ENCODE results near the gene SLC39A7.

Gene SLC39A7

DNA sequence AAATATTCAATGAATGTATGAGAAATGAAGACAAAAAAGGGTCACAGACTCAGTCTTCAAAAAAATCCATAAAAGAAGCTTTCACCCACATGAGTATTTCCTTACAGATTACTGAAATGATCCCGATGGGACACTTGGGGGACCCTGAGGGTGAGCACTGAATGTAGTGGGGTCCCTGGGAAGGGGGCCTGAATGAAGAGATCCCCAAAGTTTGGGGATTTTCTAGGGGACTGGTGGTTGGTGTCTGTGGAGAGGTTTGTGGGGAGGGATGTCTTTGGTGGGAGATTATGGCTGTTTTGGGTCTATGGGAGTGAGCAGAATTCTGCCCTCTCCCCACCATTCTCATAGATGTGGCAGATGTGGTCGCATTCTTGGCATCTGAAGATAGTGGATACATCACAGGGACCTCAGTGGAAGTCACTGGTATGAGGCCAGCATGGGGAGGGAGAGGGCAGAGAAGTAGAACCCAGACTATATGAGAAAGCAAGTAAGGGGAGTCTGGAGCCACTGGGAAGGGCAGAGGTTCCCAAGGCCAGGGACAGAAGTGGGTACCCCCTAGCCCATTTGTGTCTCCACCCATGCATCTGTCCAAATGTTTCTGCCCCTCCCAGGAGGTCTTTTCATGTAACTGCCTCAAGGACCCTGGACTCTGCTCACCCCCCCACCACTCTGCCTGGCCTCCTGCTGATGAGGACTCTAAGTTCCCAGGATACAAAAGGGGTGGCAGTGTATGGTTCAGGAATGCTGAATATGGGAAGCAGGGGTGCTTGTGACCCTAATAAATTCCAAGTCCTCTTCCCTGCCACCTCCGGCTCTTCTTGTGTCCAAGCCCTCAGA lies 5.6 kb downstream of the SLC39A7 start:
- Histone ChIP-seq H3K4me1 (ENCODE audit: control insufficient read depth, insufficient read depth, low read length, poor library complexity, severe bottlenecking) (peaks cover 30% of the 10 kb centered on the region), H3K9me3 (ENCODE audit: control insufficient read depth, low read length) (no peaks in the 10 kb centered on the region), H3K27ac (ENCODE audit: low read depth, low read length, severe bottlenecking) (peak overlapping the region; percentile 71), H3K4me3 (ENCODE audit: extremely low read depth, insufficient read depth, low read length, poor library complexity, severe bottlenecking) (peak overlapping the region; percentile 90), H3K36me3 (ENCODE audit: control insufficient read depth, insufficient read depth, low read length) (peaks cover 47% of the 10 kb centered on the region)
- 71% methylated on average over 1 of the region's 3 CpGs; no CpG with 5 or more reads in 1 of the 2 experiments for WGBS, 2 experiments (ENCODE audit: insufficient coverage in 2 of 2)

DNA sequence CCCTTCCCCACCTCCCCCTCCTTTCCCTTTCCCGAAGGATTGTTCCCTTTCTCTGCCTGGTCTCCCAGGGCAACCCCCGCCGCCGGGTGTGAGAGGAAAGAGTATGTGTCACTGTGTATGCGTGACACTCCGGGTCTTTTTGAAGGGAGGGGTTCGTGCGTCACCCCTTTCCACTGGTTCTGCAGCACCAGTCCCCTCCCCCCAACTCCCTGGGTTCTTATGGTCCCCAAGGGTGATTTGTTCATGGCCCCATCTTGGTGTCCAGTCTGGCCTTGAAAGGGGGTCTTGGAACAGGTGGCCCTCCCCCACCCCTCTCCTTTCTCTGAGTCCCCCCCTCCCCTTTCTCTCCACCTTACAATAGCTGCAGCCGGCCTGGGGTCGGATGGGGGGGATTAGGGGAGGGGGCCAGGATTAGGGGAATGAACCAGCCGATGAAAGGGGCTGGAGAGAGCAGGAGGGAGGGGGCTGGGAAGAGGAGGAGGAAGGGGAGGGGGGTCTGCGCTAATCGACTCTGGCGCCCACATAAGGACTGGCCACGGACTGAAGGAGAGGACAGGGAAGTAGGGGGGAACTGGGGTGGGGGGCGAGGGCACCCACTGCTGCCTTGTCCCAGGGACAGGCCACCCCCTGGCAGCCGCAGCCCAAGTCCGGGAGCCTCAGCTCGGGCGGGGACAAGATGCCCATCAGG lies 6.3 kb downstream of the SLC39A7 start:
- Histone ChIP-seq H3K9me3 (ENCODE audit: control insufficient read depth, low read length) (no peaks in the 10 kb centered on the region), H3K4me3 (ENCODE audit: extremely low read depth, insufficient read depth, low read length, poor library complexity, severe bottlenecking) (peak overlapping the region; percentile 90), H3K36me3 (ENCODE audit: control insufficient read depth, insufficient read depth, low read length) (peaks cover 47% of the 10 kb centered on the region), H3K4me1 (ENCODE audit: control insufficient read depth, insufficient read depth, low read length, poor library complexity, severe bottlenecking) (peaks cover 26% of the 10 kb centered on the region), H3K27ac (ENCODE audit: low read depth, low read length, severe bottlenecking) (peak overlapping the region; percentile 87)
- 6% methylated on average over 8 of the region's 20 CpGs; no CpG with 5 or more reads in 1 of the 2 experiments for WGBS, 2 experiments (ENCODE audit: insufficient coverage in 2 of 2)

DNA sequence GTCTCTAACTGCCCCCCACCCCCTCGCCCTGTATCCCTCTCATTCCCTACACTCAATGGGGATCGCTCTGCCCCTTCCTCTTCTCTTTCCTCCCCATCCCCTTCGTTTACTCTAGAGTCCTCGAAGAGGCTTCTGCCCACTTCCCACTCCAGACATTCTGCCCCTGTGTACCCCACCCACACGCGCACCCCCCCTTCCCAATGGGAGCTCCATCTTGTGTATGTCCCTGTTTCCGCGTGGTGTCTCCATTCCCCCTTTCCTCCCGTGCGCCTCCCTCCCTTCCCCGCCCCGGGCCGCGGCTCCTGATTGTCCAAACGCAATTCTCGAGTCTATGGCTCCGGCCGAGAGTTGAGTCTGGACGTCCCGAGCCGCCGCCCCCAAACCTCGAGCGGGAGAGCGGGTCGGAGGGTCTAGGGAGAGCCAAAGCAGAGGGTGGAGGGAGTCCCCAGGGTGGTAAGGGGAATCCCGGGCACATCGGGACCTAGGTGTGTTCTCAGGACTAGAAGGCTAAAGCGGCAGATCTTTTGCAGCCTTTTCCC lies 7.0 kb downstream of the SLC39A7 start:
- 2 to 3% methylated on average over 6 to 19 of the region's 29 CpGs for WGBS, 2 experiments (ENCODE audit: insufficient coverage in 2 of 2)
- peak overlapping the region; percentile 87 for H3K27ac ChIP-seq (ENCODE audit: low read depth, low read length, severe bottlenecking)
- peaks cover 27% of the 10 kb centered on the region for H3K4me1 ChIP-seq (ENCODE audit: control insufficient read depth, insufficient read depth, low read length, poor library complexity, severe bottlenecking)
- peak overlapping the region; percentile 90 for H3K4me3 ChIP-seq (ENCODE audit: extremely low read depth, insufficient read depth, low read length, poor library complexity, severe bottlenecking)
- peaks cover 45% of the 10 kb centered on the region for H3K36me3 ChIP-seq (ENCODE audit: control insufficient read depth, insufficient read depth, low read length)
- no peaks in the 10 kb centered on the region for H3K9me3 ChIP-seq (ENCODE audit: control insufficient read depth, low read length)

DNA sequence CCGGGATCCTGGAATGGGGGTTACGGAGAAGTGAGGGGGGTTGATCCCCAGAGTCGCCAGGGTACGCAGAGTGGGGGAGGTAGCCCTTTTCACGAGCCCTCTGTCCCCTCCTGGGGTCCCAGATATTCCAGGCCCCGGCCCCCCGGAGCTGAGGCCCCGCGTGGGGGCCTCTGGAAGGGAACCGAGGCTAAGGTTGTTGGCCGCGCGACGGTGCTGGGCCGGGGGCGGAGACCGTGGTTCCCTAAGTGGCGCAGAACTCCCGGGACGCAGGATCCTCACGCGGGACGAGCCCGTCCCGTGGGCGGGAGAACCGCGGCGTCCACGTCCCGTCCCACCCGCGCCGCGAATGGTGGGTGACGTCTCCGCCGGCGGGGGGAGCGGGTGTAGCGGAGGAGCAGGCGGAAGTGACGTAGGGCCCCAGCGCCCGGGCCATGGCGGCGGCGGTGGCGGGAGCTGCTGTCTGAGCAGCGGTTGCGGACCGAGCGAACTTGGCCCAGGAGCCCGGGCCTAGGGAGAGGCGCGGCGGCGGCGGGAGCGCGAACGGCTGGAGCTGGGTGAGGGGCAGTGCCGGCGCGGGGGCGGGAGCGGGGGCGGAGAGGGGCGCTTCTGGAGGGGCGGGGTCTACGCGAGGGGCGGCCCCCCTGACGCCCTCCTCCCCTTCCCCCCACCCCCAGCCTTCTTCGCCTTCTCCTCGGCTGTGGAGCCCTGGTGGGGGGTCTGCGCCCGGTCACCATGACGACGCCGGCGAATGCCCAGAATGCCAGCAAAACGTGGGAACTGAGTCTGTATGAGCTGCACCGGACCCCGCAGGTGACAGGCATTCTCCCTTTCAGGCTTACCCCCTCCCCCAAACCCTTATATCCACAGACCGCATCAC lies 7.7 kb downstream of the SLC39A7 start, which contains the start of gene RING1:
Gene RING1 (plus strand): TSS at position 410 of the 877 bp plus-strand sequence. CDS start 323 bp downstream, at position 733.
- Histone ChIP-seq H3K36me3 (ENCODE audit: control insufficient read depth, insufficient read depth, low read length) (peaks cover 38% of the 10 kb centered on the region), H3K4me3 (ENCODE audit: extremely low read depth, insufficient read depth, low read length, poor library complexity, severe bottlenecking) (peak within 1 kb of the TSS; percentile 90), H3K4me1 (ENCODE audit: control insufficient read depth, insufficient read depth, low read length, poor library complexity, severe bottlenecking) (peaks cover 29% of the 10 kb centered on the region), H3K9me3 (ENCODE audit: control insufficient read depth, low read length) (no peaks in the 10 kb centered on the region), H3K27ac (ENCODE audit: low read depth, low read length, severe bottlenecking) (peak within 1 kb of the TSS; percentile 87)
- WGBS, 2 experiments (ENCODE audit: insufficient coverage in 2 of 2): 0% methylated on average over 36 to 51 of the region's 86 CpGs

DNA sequence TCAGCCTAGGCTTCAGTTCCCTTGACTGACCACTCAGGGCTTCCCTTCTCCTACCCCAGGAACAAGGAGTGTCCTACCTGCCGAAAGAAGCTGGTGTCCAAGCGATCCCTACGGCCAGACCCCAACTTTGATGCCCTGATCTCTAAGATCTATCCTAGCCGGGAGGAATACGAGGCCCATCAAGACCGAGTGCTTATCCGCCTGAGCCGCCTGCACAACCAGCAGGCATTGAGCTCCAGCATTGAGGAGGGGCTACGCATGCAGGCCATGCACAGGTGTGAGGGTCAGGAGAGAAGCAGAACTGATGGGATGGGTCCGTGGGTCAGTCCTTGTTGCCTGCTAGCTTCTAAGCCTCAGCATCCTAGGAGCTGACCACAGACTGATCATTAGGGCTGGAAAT lies 9.2 kb downstream of the SLC39A7 start:
- Histone ChIP-seq H3K9me3 (ENCODE audit: control insufficient read depth, low read length) (no peaks in the 10 kb centered on the region), H3K4me1 (ENCODE audit: control insufficient read depth, insufficient read depth, low read length, poor library complexity, severe bottlenecking) (peaks cover 37% of the 10 kb centered on the region)
- 92 to 97% methylated on average over 7 to 9 of the region's 10 CpGs for WGBS, 2 experiments (ENCODE audit: insufficient coverage in 2 of 2)

DNA sequence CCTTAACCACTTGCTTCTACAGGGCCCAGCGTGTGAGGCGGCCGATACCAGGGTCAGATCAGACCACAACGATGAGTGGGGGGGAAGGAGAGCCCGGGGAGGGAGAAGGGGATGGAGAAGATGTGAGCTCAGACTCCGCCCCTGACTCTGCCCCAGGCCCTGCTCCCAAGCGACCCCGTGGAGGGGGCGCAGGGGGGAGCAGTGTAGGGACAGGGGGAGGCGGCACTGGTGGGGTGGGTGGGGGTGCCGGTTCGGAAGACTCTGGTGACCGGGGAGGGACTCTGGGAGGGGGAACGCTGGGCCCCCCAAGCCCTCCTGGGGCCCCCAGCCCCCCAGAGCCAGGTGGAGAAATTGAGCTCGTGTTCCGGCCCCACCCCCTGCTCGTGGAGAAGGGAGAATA lies 10.5 kb downstream of the SLC39A7 start:
- Histone ChIP-seq H3K36me3 (ENCODE audit: control insufficient read depth, insufficient read depth, low read length) (peaks cover 28% of the 10 kb centered on the region), H3K27ac (ENCODE audit: low read depth, low read length, severe bottlenecking) (no peak overlapping the region), H3K4me3 (ENCODE audit: extremely low read depth, insufficient read depth, low read length, poor library complexity, severe bottlenecking) (no peak overlapping the region), H3K4me1 (ENCODE audit: control insufficient read depth, insufficient read depth, low read length, poor library complexity, severe bottlenecking) (peaks cover 24% of the 10 kb centered on the region), H3K9me3 (ENCODE audit: control insufficient read depth, low read length) (no peaks in the 10 kb centered on the region)
- WGBS, 2 experiments (ENCODE audit: insufficient coverage in 2 of 2): 89 to 100% methylated on average over 2 to 7 of the region's 17 CpGs

More for the DNA sequence above, 9.2 kb downstream of the SLC39A7 start:
- H3K27ac ChIP-seq (ENCODE audit: low read depth, low read length, severe bottlenecking): no peak overlapping the region
- no peak overlapping the region for H3K4me3 ChIP-seq (ENCODE audit: extremely low read depth, insufficient read depth, low read length, poor library complexity, severe bottlenecking)
- peaks cover 28% of the 10 kb centered on the region for H3K36me3 ChIP-seq (ENCODE audit: control insufficient read depth, insufficient read depth, low read length)

DNA sequence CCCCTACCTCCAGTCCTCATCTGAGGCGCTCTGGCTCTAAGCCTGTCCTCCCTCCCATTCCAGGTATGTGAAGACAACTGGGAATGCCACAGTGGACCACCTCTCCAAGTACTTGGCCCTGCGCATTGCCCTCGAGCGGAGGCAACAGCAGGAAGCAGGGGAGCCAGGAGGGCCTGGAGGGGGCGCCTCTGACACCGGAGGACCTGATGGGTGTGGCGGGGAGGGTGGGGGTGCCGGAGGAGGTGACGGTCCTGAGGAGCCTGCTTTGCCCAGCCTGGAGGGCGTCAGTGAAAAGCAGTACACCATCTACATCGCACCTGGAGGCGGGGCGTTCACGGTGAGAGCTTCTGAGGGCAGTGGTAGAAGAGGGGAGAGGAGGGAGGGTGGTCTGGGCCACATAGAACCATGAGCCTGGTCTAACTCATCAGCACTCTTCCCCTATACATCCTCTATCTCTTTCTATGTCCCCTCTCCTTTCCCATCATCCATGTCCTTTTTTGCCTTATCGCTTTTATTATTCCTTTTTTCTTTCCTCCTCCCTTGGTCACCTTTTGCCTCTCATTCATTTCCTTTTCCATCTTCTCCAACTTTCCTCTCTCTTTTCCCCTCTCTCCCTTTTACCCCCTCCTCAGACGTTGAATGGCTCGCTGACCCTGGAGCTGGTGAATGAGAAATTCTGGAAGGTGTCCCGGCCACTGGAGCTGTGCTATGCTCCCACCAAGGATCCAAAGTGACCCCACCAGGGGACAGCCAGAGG lies 11.2 kb downstream of the SLC39A7 start:
- WGBS, 2 experiments (ENCODE audit: insufficient coverage in 2 of 2): 54 to 82% methylated on average over 5 to 12 of the region's 18 CpGs

DNA sequence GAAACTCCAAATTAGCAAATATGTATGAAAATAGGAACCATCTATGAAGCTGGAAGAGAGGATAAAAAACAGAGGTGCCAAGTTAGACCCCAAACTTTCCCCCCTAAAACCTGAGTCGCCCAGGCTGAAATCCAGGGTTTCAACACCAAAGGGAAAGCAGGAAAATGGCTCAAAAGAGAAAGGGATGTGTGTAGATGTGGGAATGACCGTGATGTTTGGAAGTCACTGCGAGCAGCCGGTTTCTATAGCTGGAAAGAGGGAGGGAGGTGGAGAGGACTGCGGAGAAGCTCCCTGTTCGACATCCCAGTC lies 12.1 kb downstream of the SLC39A7 start:
- no peak overlapping the region for H3K27ac ChIP-seq (ENCODE audit: low read depth, low read length, severe bottlenecking)
- 3 to 8% methylated on average over 4 to 5 of the region's 6 CpGs for WGBS, 2 experiments (ENCODE audit: insufficient coverage in 2 of 2)
- no peaks in the 10 kb centered on the region for H3K9me3 ChIP-seq (ENCODE audit: control insufficient read depth, low read length)
- H3K4me1 ChIP-seq (ENCODE audit: control insufficient read depth, insufficient read depth, low read length, poor library complexity, severe bottlenecking): peaks cover 15% of the 10 kb centered on the region
- H3K4me3 ChIP-seq (ENCODE audit: extremely low read depth, insufficient read depth, low read length, poor library complexity, severe bottlenecking): peak overlapping the region; percentile 42
- H3K36me3 ChIP-seq (ENCODE audit: control insufficient read depth, insufficient read depth, low read length): peaks cover 28% of the 10 kb centered on the region

More for the DNA sequence above, 11.2 kb downstream of the SLC39A7 start:
- peaks cover 28% of the 10 kb centered on the region for H3K36me3 ChIP-seq (ENCODE audit: control insufficient read depth, insufficient read depth, low read length)
- H3K4me3 ChIP-seq (ENCODE audit: extremely low read depth, insufficient read depth, low read length, poor library complexity, severe bottlenecking): no peak overlapping the region
- H3K9me3 ChIP-seq (ENCODE audit: control insufficient read depth, low read length): no peaks in the 10 kb centered on the region
- H3K4me1 ChIP-seq (ENCODE audit: control insufficient read depth, insufficient read depth, low read length, poor library complexity, severe bottlenecking): peaks cover 17% of the 10 kb centered on the region
- H3K27ac ChIP-seq (ENCODE audit: low read depth, low read length, severe bottlenecking): no peak overlapping the region

DNA sequence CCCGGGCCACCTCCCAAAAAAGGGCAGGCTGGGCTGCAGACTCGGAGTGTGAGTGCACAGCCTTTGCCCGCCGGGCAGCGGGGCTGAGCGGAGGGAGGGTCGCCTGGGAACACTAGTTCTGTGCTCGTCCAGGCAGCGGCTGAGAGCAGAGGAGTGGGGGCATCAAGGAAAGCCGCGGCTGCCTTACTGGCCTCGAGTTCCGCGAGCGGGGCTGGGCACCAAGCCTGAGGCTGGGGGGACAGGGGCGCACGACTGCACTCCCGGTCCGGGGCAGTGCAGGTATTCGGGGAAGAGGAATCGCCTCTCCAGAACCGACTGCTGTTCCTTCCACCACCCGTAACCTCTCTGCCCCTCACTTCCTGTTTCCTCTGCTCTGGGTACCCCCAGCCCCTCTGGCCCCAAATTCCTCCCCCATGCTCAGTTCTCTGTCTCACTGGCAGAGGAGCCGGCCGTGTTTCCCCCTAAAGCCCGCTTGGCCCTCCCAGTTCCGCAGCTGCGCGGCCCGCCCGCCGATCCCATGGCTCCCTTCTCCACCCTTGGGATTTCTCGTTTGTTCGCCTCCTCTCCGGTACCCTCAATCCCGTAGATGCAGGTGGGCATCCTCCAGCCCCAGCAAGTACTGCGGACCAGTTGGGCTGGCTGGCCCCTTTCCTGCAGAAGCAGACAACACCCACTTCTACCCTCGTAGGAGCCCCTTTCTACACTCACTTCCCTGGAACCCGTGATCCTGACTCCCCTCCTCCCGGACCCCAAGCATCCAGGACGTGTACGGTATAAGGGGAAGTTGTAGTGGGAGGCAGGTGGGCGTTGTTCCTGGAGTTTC lies 12.7 kb downstream of the SLC39A7 start:
- 0% methylated on average over 14 to 37 of the region's 43 CpGs for WGBS, 2 experiments (ENCODE audit: insufficient coverage in 2 of 2)

More for the DNA sequence above, 12.7 kb downstream of the SLC39A7 start:
- Histone ChIP-seq H3K27ac (ENCODE audit: low read depth, low read length, severe bottlenecking) (no peak overlapping the region), H3K4me1 (ENCODE audit: control insufficient read depth, insufficient read depth, low read length, poor library complexity, severe bottlenecking) (peaks cover 15% of the 10 kb centered on the region), H3K4me3 (ENCODE audit: extremely low read depth, insufficient read depth, low read length, poor library complexity, severe bottlenecking) (peak overlapping the region; percentile 42), H3K36me3 (ENCODE audit: control insufficient read depth, insufficient read depth, low read length) (peaks cover 28% of the 10 kb centered on the region), H3K9me3 (ENCODE audit: control insufficient read depth, low read length) (no peaks in the 10 kb centered on the region)
